ENCODE data around the gene ABHD1. TPM values are rescaled to one million over a fixed set of nuclear protein-coding genes. Genes with fewer than 3 reads are reported as not detected.

ABHD1 gene
- total and polyA plus RNA-seq, 12 donors: 0.61 to 6.0 (median 1.5) TPM; not detected in 1

GRCh38 chr2:27083410-27084296, 40.0 kb upstream of the ABHD1 start:
- DNase-seq: no peak
- Histone ChIP-seq H3K9me3 (replicated peaks in 1 of 3) (no peaks in the 10 kb centered on the region), H3K4me3 (no peak overlapping the region), H3K27ac (no peak overlapping the region), H3K4me1 (replicated peaks in 1 of 2) (peaks cover 19 to 36% of the 10 kb centered on the region in 2 donors), H3K27me3 (no peaks in the 10 kb centered on the region), H3K36me3 (replicated peaks in 1 of 2) (peaks cover 0 to 6% of the 10 kb centered on the region in 2 donors)
- intact Hi-C loops (cut with DNase I): loop anchor here (5.0 to 10.0 kb wide), 4 partner anchors 49 to 119 kb away; partner anchors contain the start of gene TMEM214 (in 2 of the 2)
- TF ChIP-seq CTCF (IDR thresholded peaks at IDR 0.05) (no peak), POLR2A (IDR thresholded peaks at IDR 0.05) (no peak)
- 81 to 86% (median 84%) methylated on average over 14 to 20 of the region's 20 CpGs for WGBS, 4 donors

- intact Hi-C loops (cut with DNase I): loop anchor here (5.0 to 10.0 kb wide), 4 partner anchors 50 to 120 kb away; partner anchors contain the start of gene TMEM214 (in 2 of the 2)
- no peak for TF ChIP-seq CTCF (IDR thresholded peaks at IDR 0.05)
- TF ChIP-seq POLR2A (IDR thresholded peaks at IDR 0.05): no peak
These were observed 39.1 kb upstream of the ABHD1 start for GRCh38 chr2:27084297-27085061.

GRCh38 chr2:27085062-27085672, 38.4 kb upstream of the ABHD1 start:
- TF ChIP-seq CTCF (IDR thresholded peaks at IDR 0.05): peak in 2 of 6 experiments; percentile 19 to 41
- TF ChIP-seq POLR2A (IDR thresholded peaks at IDR 0.05): no peak
- peaks cover 19 to 36% of the 10 kb centered on the region in 2 donors for H3K4me1 ChIP-seq (replicated peaks in 1 of 2)
- intact Hi-C loops (cut with DNase I): loop anchor here (10.0 kb wide), 2 partner anchors 50 to 120 kb away; partner anchors contain the start of gene TMEM214 (in 1 of the 2)
- 45 to 59% (median 53%) methylated on average over 7 to 10 of the region's 10 CpGs for WGBS, 4 donors
- H3K27me3 ChIP-seq: no peaks in the 10 kb centered on the region
- H3K27ac ChIP-seq: peak overlapping the region in 3 of 5 donors; percentile 88 to 94 (median 92)
- DNase-seq: no peak
- H3K4me3 ChIP-seq: peak overlapping the region in 2 of 4 donors; percentile 39 to 62
- H3K36me3 ChIP-seq (replicated peaks in 1 of 2): peaks cover 0 to 6% of the 10 kb centered on the region in 2 donors
- no peaks in the 10 kb centered on the region for H3K9me3 ChIP-seq (replicated peaks in 1 of 3)

More at GRCh38 chr2:27084297-27085061, 39.1 kb upstream of the ABHD1 start:
- DNase-seq: no peak
- Histone ChIP-seq H3K27me3 (no peaks in the 10 kb centered on the region), H3K9me3 (replicated peaks in 1 of 3) (no peaks in the 10 kb centered on the region), H3K27ac (no peak overlapping the region), H3K4me1 (replicated peaks in 1 of 2) (peaks cover 19 to 36% of the 10 kb centered on the region in 2 donors), H3K36me3 (replicated peaks in 1 of 2) (peaks cover 0 to 6% of the 10 kb centered on the region in 2 donors), H3K4me3 (no peak overlapping the region)
- 80 to 98% (median 84%) methylated on average over 5 to 6 of the region's 6 CpGs for WGBS, 4 donors

Data from adrenal gland (tissue), 12 donors.